GM12873 (cell line): ENCODE results near the gene KRT39.

ENCODE experiments used
- CTCF ChIP-seq: IDR thresholded peaks from 2 replicates; pipeline ENCODE4 v1.5.1; 2012; ENCODE audit warnings: low read depth, mild to moderate bottlenecking, moderate library complexity, low read length, control low read depth; ENCODE audit not compliant: insufficient read depth; ENCODE audit errors: missing control alignments

Gene KRT39

DNA sequence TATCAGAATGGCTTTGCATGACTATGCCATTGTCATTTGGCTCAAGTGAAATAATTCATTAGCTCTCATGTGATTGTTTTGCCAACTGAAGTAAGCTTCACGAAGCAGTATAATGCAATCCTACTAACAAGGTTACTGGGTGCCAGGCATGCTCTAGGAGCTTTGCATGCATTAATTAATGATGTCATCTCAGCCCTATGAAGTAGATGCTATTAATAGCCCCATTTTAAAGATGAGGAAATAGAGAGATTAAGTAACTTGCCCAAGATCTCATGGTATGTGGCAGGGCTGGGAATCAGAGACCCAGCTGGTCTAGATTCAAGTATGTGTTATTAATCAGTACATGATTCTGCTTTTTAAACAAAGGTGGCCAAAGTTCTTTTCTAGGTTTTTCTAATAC lies 14.1 kb downstream of the KRT39 start:
- no peak for TF ChIP-seq CTCF

- TF ChIP-seq CTCF: no peak
Observed at GRCh38 chr17:40952154-40952553, 14.6 kb downstream of the KRT39 start.

DNA sequence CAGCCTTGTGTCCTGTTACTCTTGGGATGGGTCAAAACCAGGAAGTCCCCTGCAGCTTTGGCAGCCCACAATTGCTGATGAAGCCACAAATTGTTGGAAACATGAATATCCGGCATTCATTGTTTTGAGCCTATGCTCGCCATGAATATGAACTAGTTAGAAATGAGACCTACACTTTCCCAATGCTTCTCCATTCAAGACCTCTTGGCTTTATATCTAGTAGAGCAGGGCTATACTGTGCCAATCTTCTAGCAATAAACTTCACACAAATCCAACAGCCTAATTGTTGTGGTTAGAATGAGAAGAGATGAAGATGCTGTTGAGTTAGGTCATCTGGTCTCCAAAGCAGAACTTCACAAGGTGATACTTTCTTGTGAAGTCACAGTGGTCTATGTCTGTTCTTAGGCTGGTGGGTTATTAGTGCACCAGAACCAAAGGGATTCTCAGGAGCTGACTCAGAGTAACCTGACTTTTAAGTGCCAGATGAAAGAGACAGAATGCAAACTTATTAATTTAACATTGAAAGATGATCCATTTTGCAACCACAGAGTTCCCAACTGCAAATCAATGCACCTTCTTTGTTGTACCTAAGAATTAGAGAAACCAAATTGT lies 15.6 kb downstream of the KRT39 start:
- TF ChIP-seq CTCF: no peak

DNA sequence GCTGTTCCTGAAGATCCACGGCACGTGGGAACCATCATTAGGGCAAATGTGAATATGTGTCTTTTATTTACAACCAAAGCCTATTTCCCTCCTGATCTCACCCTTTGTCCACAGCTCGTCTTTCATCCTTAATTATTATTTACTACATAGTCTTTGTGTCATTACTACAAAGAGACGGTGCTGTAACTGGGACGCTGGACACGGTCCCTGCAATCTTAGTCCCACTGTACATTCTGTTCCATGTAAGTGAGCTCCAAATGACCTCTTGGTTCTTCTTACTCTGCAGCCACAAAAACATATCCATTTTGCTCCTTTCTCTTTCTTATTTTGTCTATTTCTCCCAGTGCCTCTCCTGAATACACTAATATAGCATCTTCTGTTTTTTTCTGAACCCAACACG lies 16.6 kb downstream of the KRT39 start:
- no peak for TF ChIP-seq CTCF

- TF ChIP-seq CTCF: no peak
Observed at GRCh38 chr17:40949418-40949817, 17.3 kb downstream of the KRT39 start.

DNA sequence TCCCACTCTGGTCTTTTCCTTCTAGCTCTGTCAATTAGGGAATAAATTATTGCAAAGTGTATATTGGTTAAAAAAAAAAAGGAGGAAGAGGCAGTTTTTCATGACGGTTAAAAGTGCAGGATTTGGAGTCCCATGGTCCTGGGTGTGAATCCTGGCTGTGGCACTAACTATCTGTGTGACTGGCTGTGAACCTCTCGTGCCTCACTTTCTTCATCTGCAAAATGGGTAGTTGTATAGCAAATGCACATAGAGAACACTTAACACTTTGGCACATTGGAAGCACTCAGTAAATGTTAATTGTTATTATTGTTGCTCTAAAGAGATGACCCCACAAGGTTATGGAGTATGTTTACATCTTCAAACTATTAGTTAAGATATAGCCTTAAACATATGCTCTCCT lies 18.8 kb downstream of the KRT39 start:
- TF ChIP-seq CTCF: no peak

- TF ChIP-seq CTCF: no peak
Observed at GRCh38 chr17:40945414-40945813, 21.3 kb downstream of the KRT39 start.

DNA sequence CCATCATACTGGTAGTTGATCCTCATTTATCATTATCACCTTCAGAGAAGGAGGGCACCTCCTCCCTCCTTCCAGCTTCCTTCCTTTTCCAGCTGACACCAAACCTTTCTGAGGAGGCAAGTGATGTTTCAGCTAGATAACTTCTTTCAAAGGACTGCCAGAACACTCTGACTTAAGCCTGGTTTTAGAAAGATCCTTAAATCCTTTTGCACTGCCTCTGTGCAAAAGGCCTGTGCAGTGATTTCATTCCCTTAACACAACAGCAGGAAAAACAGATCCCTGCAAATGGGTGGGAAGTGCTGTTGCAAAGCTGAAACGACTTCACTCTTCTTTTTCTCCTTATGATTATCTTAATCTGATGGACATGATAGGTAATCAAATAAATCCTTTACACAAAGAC lies 22.2 kb downstream of the KRT39 start:
- no peak for TF ChIP-seq CTCF
